IPS-18a (cell line): ENCODE data around the gene MARF1.
"Not testable (repeated sequence)": the region's sequence is repeated elsewhere in the genome, so short reads cannot be mapped to it uniquely, and the experiment has no call there.

ENCODE experiments used
- H3K27ac ChIP-seq: one replicate; pipeline ENCODE4 v1.5.1; 2013; ENCODE audit warnings: low read length
- H3K27me3 ChIP-seq: one replicate; pipeline ENCODE4 v1.6.1; 2013; ENCODE audit warnings: mild to moderate bottlenecking, low read length; ENCODE audit not compliant: control insufficient read depth, insufficient read depth
- H3K36me3 ChIP-seq: one replicate; pipeline ENCODE4 v1.6.1; 2013; ENCODE audit warnings: low read depth, low read length; ENCODE audit not compliant: control insufficient read depth
- H3K4me1 ChIP-seq: one replicate; pipeline ENCODE4 v1.6.1; 2013; ENCODE audit warnings: low read depth, low read length; ENCODE audit not compliant: control insufficient read depth
- H3K4me3 ChIP-seq: one replicate; pipeline ENCODE4 v1.5.1; 2013; ENCODE audit warnings: low read length
- H3K9ac ChIP-seq: one replicate; pipeline ENCODE4 v1.6.1; 2013; ENCODE audit warnings: mild to moderate bottlenecking, low read length, moderate library complexity
- H3K9me3 ChIP-seq: one replicate; pipeline ENCODE4 v1.6.1; 2013; ENCODE audit warnings: low read depth, low read length; ENCODE audit not compliant: control insufficient read depth

Gene MARF1

GRCh38 chr16:15573896-15574613 lies 68.9 kb downstream of the MARF1 start:
- H3K27ac ChIP-seq, H3K4me3 ChIP-seq, H3K9me3 ChIP-seq, H3K36me3 ChIP-seq, H3K27me3 ChIP-seq, H3K9ac ChIP-seq, H3K4me1 ChIP-seq: not testable (repeated sequence)

- Histone ChIP-seq H3K27me3 (no peaks in the 10 kb centered on the region), H3K36me3 (no peaks in the 10 kb centered on the region), H3K9ac (no peak overlapping the region), H3K9me3 (no peaks in the 10 kb centered on the region), H3K4me3 (no peak overlapping the region), H3K4me1 (peaks cover 9% of the 10 kb centered on the region), H3K27ac (no peak overlapping the region)
These were observed 69.6 kb downstream of the MARF1 start for GRCh38 chr16:15573274-15573895.

GRCh38 chr16:15572329-15573001 lies 70.5 kb downstream of the MARF1 start:
- Histone ChIP-seq H3K9ac (no peak overlapping the region), H3K4me1 (peaks cover 9% of the 10 kb centered on the region), H3K27ac (no peak overlapping the region), H3K9me3 (no peaks in the 10 kb centered on the region), H3K4me3 (no peak overlapping the region), H3K36me3 (no peaks in the 10 kb centered on the region), H3K27me3 (no peaks in the 10 kb centered on the region)

- H3K27me3 ChIP-seq: no peaks in the 10 kb centered on the region
- peaks cover 9% of the 10 kb centered on the region for H3K4me1 ChIP-seq
- no peak overlapping the region for H3K27ac ChIP-seq
- H3K9ac ChIP-seq: no peak overlapping the region
- no peak overlapping the region for H3K4me3 ChIP-seq
- no peaks in the 10 kb centered on the region for H3K9me3 ChIP-seq
- H3K36me3 ChIP-seq: no peaks in the 10 kb centered on the region
These were observed 71.4 kb downstream of the MARF1 start for GRCh38 chr16:15571557-15571956.

GRCh38 chr16:15570666-15571065 lies 72.3 kb downstream of the MARF1 start:
- H3K36me3 ChIP-seq, H3K9me3 ChIP-seq, H3K4me1 ChIP-seq, H3K27ac ChIP-seq, H3K9ac ChIP-seq, H3K27me3 ChIP-seq, H3K4me3 ChIP-seq: not testable (repeated sequence)

GRCh38 chr16:15567823-15568222 lies 75.1 kb downstream of the MARF1 start:
- Histone ChIP-seq H3K4me3 (no peak overlapping the region), H3K9ac (no peak overlapping the region), H3K4me1 (peaks cover 25% of the 10 kb centered on the region), H3K27ac (no peak overlapping the region), H3K36me3 (no peaks in the 10 kb centered on the region), H3K9me3 (no peaks in the 10 kb centered on the region), H3K27me3 (no peaks in the 10 kb centered on the region)

GRCh38 chr16:15566095-15566494 lies 76.9 kb downstream of the MARF1 start:
- H3K27ac ChIP-seq: no peak overlapping the region
- H3K4me3 ChIP-seq: no peak overlapping the region
- H3K4me1 ChIP-seq: peaks cover 15% of the 10 kb centered on the region
- H3K36me3 ChIP-seq: no peaks in the 10 kb centered on the region
- H3K9ac ChIP-seq: no peak overlapping the region
- H3K9me3 ChIP-seq: no peaks in the 10 kb centered on the region
- no peaks in the 10 kb centered on the region for H3K27me3 ChIP-seq

GRCh38 chr16:15564604-15565339 lies 78.2 kb downstream of the MARF1 start:
- H3K9me3 ChIP-seq: no peaks in the 10 kb centered on the region
- H3K27ac ChIP-seq: no peak overlapping the region
- H3K9ac ChIP-seq: no peak overlapping the region
- H3K27me3 ChIP-seq: no peaks in the 10 kb centered on the region
- no peaks in the 10 kb centered on the region for H3K36me3 ChIP-seq
- H3K4me1 ChIP-seq: peaks cover 15% of the 10 kb centered on the region
- H3K4me3 ChIP-seq: no peak overlapping the region

GRCh38 chr16:15559176-15559575 lies 83.8 kb downstream of the MARF1 start:
- Histone ChIP-seq H3K27ac (no peak overlapping the region), H3K9ac (no peak overlapping the region)

GRCh38 chr16:15557258-15557657 lies 85.7 kb downstream of the MARF1 start:
- Histone ChIP-seq H3K27ac (no peak overlapping the region), H3K27me3 (no peaks in the 10 kb centered on the region), H3K4me1 (no peaks in the 10 kb centered on the region), H3K4me3 (no peak overlapping the region), H3K36me3 (no peaks in the 10 kb centered on the region), H3K9ac (no peak overlapping the region), H3K9me3 (no peaks in the 10 kb centered on the region)

More at GRCh38 chr16:15559176-15559575, 83.8 kb downstream of the MARF1 start:
- H3K9me3 ChIP-seq: no peaks in the 10 kb centered on the region
- H3K4me1 ChIP-seq: peaks cover 7% of the 10 kb centered on the region
- H3K4me3 ChIP-seq: no peak overlapping the region
- no peaks in the 10 kb centered on the region for H3K27me3 ChIP-seq
- no peaks in the 10 kb centered on the region for H3K36me3 ChIP-seq

- Histone ChIP-seq H3K27me3 (no peaks in the 10 kb centered on the region), H3K27ac (no peak overlapping the region), H3K9ac (no peak overlapping the region), H3K4me3 (no peak overlapping the region), H3K9me3 (no peaks in the 10 kb centered on the region), H3K36me3 (no peaks in the 10 kb centered on the region), H3K4me1 (peaks cover under 1% of the 10 kb centered on the region)
These were observed 86.8 kb downstream of the MARF1 start for GRCh38 chr16:15556130-15556529.
